ENCODE results near the gene CNDP2.
"Not testable (repeated sequence)": the region's sequence is repeated elsewhere in the genome, so short reads cannot be mapped to it uniquely, and the experiment has no call there.

Gene CNDP2

DNA sequence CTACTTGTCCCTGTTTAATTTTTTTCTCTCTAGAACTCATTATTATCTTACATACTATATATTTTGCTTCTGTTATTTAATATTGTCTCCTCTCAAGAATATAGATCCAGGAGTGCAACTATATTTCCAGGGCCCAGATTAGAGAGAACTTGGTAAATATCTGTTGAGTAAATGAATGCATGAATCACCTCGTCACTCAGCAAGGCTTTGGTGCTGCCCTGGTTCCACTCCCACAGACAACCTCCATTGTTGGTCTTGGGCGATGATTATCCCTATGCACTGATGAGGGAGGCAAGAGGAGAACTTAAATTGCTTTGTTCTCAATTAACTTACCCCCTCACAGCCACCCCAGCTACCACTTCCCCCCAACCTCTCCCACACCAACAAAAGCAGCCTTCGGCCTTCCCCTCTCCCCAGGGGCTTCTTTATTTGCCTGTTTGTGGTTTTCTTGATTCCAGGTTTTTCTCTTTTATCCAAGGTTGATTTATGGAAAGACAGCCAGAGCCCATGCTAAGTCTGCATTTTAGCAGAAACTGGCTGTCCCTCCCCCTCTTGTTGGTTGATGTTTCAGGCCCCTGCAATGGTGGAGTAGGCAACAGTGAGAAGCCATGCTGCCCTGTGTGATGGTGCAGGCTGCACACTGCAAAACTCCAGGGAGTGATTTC is 22.1 kb upstream of the CNDP2 start:
- no peak for DNase-seq (ENCODE audit: low read depth)

DNA sequence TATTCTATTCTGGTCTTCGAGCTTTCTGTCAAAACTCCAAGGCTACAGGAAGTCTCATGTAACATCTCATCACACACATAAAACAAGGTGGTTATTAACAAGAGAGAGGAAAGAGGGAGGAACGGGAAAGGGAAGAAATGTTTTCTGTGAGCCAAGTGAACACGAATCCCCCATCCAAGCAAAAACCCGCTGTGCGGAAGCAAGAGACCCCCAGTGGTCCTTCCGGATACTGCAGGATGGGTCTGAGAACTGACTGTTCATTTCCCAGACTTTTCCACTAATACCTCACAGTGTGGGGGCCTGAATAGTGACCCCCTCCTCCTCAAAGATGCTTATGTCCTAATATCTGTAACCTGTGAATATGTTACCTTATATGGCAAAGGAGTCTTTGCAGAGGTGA is 20.0 kb upstream of the CNDP2 start:
- DNase-seq (ENCODE audit: low read depth), result no peak

DNA sequence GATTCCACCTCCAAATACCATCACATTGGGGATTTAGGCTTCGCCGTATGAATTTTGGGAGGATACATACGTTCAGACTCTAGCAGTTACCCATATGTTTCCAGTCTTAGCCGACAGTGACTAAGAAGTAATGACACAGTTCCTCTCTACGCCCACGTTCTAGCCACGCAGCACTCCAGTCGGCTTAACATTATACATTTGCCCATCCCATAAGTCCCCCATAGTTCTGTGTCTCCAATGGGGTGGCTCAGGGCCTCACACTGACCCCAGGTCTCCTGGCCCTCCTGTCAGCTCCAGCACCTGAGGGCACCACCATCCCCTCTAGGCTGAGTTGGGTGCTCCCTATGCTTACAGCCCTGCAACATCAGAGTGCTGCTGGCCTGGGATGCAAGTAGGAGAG is 18.4 kb upstream of the CNDP2 start:
- no peak for DNase-seq (ENCODE audit: low read depth)

DNA sequence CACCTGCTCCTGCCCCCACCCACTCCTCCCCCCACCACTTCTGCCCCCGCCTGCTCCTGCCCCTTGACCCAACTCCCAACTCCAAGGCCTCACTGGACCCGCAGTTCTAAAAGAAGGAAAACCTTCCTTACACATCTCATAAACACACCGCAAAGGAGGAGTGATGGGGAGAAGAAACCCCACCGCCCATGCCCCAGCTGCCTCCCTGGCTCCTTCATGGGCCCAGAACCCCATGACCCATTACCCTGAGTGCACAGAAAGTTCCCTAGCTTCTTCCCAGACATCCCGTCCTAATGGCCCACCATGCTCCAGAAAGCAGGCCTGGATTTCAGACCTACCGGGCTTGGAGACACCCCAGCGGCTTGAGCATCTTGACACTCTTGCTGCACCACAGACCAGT is 17.8 kb upstream of the CNDP2 start:
- DNase-seq (ENCODE audit: low read depth), result no peak

DNA sequence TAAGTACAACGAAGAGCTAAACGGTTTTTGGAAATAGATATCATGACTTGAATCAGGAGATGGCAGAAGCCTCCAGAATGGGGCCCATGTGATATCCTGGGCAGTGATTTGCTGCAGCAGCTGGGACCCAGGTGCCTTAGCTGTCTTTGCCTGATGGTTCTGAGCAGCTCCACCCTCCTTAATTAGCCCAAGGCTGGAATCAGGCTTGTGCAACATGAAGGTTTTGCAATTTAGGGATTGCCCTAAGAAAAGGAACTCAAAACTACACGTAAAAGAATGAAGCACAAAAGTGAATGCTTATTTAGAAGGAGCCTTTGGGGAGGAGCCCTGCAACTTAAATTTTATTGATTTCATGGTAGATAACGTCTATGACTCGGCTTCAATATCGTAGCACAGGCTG is 17.3 kb upstream of the CNDP2 start:
- DNase-seq (ENCODE audit: low read depth), result no peak

DNA sequence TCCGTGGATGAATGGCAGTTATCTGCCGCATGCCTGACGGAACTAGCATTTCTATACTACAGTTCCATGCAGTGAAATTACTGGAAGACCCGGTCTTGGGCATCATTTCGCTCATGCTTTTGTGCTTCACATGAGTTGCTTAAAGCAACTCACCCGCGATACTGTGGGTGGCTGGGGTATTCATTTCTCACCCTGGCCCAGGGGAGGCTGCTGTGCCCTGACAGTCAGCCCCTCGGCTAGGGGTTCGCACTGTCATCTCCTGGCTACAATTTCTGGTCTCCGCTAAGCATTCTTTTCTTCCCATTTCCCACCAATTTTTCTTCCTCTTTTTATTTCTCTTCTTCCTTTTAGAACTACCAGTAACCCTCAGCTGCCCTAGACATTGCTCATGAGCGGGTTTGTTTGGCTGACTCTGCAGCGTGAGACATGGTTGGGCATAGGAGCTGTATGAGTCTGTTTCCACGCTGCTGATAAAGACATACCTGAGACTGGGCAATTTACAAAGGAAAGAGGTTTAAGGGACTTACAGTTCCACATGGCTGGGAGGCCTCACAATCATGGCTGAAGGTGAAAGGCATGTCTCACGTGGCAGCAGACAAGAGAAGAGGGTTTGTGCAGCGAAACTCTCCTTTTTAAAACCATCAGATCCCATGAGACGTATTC is 16.5 kb upstream of the CNDP2 start:
- DNase-seq (ENCODE audit: low read depth), result no peak

DNA sequence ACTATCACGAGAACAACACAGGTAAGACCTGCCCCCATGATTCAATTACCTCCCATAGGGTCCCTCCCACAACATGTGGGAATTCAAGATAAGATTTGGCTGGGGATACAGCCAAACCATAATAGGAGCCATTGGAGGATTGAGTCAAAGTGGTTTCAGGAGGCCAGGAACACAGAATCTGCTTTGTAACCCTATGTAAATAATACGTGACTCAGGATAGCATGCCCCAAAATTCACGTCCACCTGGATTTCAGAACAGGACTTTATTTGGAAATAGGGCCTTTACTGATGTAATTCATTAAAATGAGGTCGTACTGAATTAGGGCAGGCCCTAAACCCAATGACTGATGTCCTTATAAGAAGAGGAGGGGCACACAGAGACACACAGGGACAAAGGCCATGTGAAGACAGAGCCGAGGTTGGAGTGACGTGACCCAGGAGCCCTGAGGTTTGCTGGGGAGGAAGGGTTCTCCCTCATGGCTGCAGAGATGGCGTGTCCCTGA is 16.0 kb upstream of the CNDP2 start:
- DNase-seq (ENCODE audit: low read depth), result no peak

DNA sequence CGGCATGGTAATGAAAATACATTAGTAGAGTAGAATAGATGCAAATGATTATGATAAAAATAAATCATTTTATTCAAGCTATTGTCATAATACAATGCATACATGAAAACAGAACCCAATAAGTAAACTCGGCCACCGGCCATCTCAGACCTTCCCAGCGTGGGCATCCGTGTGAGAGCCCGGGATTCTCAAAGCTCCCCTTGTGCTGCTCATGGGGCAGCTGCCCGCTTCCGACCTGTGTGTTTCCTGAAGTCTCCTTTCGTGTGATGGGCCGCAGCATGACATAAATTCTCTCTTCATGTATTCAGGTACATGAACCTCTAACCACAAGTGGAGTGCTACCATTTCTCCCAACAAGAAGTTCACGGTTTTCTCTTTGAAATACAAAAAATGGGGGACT is 13.5 kb upstream of the CNDP2 start:
- no peak for DNase-seq (ENCODE audit: low read depth)

DNA sequence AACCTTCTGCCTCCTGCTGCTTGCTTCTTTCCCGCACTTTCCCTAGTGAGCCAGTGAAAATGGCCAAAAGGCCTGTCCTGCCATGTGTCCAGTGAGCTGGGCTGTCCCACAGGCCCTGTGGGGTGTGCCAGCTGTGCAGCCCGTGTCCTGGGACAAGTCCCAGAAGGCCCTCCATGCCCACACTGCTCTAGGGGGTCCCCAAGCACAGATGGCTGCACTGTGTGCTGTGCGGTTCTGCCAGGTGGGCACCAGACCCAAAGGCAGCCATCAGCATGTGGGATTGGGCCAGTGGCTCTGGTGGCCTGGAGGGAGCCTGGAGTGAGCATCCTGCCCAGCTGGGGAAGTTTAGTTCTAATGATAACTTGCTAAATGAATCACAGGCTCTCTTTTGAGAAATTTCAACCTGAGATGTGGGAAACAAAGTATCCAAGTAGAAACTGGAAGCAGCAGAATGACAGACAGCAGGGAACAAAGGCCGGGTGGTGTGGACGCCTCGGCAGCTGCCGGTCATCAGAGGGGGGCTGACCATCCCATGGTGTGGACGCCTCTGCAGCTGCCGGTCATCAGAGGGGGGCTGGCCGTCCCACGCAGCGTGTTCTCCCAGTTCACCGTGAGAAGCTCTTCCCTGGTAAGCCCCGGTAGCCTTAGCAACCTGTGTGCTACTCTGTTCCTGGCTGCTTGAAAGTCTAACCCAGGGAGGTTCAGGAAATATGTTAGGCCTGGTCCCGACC is 9.9 kb upstream of the CNDP2 start:
- no peak for DNase-seq (ENCODE audit: low read depth)

DNA sequence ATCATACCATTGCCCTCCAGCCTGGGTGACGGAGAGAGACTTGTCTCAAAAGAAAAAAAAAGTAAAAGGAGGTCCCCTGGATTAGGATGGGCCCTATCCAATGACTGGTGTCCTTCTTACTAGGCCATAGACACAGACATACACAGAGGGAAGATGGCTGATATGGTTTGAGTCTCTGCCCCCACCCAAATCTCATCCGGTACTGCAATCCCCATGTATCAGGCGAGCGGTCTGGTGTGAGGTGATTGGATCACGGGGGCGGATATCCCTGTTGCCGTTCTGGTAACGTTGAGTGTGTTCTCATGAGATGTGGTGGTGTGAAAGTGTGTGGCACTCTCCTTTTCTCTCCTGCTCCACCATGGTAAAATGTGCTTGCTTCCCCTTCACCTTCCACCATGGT is 7.8 kb upstream of the CNDP2 start:
- no peak for DNase-seq (ENCODE audit: low read depth)

DNA sequence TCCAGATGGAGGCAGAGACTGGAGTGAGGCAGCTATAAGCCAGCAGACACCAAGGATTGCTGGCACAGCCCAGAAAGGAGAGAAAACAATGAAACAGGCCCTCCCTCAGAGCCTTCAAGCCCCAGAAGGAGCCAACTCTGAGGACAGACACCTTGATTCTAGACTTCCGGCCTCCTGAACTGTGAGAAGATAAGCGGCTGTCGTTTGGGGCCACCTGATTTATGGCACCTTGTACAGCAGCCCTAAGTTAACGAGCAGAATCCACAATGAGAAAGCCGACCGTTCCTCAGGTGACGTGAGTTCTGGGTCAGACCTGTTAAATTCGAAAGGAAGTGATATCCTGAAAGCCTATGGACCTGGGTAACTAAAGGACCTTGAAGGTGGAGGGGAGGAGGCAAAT is 7.3 kb upstream of the CNDP2 start:
- DNase-seq (ENCODE audit: low read depth), result no peak

DNA sequence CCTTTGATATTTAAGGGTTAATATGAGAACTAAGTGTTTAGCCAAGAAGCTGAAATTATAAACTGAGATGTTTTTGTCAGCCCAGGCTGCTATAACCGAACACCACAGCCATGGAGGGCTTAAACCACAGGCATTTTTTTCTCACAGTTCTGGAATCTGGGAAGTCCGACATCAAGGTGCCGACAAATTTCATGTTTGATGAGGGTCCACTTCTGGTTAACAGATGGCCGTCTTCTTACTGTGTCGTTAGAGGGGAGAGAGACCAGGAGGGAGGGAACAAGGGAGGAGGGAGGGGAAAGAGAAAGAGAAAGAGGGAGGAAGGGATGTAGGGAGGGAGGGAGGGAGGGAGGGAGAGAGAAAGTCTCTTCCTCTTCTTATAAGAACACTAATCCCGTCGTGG is 6.5 kb upstream of the CNDP2 start:
- DNase-seq (ENCODE audit: low read depth), result no peak

DNA sequence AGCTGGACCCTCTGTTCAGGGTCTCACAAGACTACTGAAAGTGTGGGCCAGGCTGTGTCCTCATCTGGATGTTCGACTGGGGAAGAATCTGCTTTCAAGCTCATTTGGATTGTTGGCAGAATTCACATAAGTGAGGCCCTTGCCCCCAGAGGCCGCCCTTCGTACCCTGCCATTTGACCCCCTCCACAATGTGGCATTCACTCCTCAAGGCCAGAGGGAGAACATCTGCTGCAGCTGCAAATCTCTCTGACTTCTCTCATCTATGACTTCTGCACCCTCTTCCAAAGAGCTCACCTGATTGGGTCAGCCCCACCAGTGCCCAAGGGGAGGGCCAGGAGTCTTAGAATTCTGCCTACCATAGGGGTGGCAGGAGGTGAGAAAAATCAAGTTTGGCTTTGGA is 3.9 kb upstream of the CNDP2 start:
- DNase-seq (ENCODE audit: low read depth), result no peak

DNA sequence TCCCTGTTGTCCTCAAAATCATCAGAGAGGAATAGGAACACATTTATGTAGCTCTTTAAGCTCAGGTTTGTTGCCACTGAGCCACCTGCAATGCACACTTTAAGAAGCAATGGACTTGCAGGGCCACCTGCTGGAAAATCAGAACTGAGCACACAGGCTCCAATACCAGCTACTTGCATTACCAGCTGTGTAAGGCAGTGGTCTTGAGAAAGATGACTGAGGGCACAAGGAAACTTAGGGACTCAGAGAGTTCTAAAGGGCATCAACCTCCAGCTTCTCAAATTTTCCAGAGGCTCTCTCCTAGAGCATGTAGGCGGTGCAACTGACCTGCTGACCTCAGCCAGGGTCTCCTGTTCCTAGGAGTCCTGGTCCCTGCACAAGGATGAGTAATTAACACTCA is 2.5 kb upstream of the CNDP2 start:
- DNase-seq (ENCODE audit: low read depth), result peak; percentile 36

DNA sequence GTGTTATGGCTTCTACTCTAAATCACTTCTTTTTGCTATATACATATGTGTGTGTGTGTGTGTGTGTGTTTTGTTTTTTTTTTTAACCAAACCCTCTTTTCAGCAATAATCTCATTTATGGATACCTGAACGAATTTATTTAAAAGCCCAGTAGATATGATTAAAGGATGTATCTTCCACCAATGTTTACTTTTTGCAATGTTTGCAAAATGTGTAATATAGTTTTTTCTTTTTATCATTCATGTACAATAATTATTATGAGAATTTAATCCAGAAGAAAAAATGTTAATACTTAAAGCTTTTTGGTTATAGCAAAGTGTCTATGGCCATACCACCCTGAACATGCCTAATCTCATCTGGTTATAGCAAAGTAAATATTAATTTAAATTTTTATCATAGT is 1.6 kb upstream of the CNDP2 start:
- DNase-seq (ENCODE audit: low read depth), result no peak

DNA sequence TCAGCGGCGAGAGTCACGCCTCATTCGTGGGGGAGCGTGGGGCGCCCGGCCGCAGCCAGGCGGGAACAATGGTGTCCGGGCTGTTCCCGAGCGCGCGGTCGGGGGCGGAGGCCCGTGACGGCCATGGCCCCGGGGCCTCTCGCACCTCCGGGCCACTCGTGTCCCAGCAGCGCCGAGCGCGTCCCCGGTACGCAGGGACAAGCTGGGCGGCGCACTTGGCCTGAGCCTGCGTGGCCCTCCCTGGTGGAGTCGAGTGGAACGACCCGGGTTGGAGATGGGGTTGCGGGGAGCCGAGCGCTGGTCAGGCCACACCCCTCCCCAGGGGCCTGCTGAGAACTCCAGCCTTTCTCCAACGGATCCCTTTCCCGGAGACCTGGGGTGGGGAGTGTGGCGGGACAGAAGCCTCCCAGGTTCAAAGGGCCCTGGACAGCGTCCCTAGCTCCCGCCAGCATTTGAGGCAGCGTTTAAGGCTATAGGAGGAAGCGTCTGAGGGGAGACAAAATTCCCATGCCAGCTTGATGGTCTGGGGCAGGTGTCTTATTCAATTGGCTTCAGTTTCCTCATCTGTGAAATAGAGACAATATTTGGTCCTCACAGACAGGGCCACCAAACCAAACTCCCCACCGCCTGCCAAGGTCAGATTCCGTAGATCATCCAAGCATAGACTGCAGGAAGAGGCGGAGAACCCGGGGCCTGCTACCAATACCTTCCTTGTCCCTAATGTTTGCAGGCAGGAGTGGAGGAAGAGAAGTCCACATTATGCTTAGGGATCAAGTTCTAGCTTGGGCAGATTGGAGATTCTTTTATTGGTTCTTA is 553 bp downstream of the CNDP2 start:
- peak; percentile 20 for DNase-seq (ENCODE audit: low read depth)

DNA sequence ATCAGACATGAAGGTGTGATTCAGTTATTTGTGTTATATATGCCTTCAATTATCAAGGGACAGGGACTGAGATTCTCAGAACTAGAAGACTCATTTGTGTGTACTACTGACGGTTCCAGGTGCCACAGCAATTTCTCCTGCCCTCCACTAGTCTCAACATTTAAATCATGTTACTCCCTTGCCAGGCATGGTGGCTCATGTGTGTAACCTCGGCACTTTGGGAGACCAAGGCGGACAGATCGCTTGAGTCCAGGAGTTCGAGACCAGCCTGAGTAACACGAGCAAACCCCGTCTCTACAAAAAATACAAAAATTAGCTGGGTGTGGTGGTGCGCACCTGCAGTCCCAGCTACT is 1.1 kb downstream of the CNDP2 start:
- no peak for DNase-seq (ENCODE audit: low read depth)

DNA sequence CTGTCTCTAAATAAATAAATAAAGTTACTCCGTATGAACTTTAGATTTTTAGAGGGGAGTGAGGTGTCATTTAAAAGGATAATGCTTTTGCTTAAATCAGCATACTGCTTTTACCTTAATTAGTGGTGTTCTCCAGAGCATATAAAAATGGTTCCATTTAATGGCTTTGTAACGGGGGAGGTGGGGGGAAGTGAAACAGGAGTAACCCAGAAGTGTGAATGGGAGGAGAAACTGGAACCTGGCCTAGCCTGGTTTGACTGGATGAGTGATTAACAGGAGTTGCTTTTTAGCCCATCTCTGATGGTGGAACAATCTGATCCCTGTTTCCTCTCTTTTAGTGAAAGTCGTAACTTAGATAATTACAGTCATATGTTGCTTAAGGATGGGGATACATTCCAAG is 1.6 kb downstream of the CNDP2 start:
- no peak for DNase-seq (ENCODE audit: low read depth)

DNA sequence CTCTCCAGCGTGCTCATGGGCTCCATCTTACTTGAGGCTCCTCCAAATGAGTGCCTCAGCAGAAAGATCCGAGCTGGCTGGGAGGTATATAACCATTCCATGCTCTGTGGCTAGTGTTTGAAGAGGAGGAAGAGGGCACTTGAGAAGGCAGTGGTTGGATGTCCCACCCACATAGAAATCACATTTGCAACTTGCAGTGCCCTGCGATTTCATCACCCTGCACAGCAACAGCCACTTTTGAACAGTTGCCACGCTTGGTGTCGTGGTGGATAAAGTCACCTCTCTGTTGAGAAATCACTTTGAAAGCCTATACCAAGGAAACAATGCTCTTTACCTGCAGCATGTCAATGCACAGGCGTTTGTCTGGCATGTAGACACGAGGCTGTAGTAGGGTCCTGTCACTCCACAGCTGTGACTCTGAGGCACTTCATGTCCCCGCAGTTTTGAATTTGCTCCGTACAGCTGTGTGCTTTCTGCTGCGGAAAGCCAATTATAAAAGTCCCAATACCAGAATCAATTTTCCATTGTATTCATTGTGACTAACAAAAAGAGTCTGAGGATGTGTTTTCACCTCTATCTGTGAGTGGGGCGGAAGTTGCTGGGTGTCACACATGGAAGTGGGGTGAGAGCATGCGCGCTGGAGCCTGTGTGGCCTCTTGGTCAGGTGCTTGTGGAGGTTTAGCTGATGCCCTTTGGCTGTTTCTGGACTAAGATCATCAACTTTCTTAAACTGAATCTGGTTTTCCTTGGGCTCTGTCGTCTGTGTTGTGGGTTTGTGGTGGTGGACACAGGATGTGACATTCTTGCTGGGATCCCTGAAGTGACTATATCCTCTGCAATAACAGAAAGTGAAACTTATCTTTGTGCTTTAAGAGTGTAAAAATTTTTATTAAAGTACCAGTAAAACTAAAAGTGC is 2.8 kb downstream of the CNDP2 start:
- DNase-seq (ENCODE audit: low read depth), result peak; percentile 62

DNA sequence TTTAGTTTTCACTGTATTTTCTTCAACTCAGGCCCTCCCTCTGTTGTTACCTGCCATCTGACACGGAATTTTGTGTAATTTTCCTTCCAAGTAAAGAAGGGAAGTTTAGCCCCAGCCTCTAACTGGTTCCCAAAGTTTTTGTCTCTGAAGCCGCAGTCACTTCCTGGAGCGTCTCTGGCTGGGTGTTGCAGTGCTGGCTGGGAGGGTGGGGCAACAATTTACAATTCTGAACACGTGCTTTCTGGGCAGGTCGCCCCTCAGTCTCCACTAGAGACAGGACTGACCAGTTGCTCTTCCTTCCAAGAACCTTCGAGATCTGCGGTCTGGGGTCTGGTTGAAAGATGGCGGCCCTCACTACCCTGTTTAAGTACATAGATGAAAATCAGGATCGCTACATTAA is 3.5 kb downstream of the CNDP2 start:
- DNase-seq (ENCODE audit: low read depth), result peak; percentile 25

DNA sequence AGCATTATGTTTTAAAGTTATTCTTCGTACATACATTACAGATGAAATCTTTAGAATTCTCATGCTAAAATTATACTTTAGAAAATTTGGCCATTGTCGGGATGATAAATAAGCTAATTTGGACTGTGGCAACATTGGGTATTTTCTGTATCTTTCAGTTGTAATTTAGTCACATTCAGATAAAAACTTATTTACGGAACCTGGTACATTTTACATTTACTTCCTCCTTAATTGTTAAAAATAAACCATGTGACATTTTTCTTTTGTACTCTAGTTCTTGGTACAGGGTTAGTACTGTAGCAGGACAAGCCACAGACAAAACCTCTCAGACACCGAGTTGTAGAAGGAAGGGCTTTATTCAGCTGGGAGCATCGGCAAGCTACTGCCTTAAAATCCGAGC is 4.2 kb downstream of the CNDP2 start:
- no peak for DNase-seq (ENCODE audit: low read depth)

DNA sequence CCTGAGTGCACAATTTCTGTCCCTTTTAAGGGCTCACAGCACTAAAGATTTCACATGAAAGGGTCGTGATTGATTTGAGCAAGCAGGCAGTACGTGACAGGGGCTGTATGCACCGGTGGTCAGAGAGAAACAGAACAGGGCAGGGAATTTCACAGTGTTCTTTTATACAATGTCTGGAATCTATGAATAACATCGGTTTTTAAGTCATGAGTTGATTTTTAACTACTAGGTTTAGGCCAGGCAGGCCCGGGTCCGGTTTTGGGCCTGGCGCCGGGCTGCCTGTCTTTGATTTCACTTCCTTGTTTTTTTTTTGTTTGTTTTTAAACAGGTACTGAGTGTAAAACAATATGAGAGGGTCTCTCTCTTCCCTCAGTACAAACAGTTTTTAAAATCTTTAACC is 4.6 kb downstream of the CNDP2 start:
- DNase-seq (ENCODE audit: low read depth), result not testable (repeated sequence)
